GM12874 (cell line): ENCODE measurements around the gene CNTNAP2.

Source experiments
- CTCF ChIP-seq: IDR thresholded peaks from 2 replicates; pipeline ENCODE4 v1.5.1; 2011; ENCODE audit warnings: low read depth, mild to moderate bottlenecking, control low read depth, low read length, moderate library complexity; ENCODE audit not compliant: insufficient read depth

The CNTNAP2 gene

GRCh38 chr7:148056406-148056805 is 1939.8 kb downstream of the CNTNAP2 start:
- no peak for TF ChIP-seq CTCF

GRCh38 chr7:148058092-148058491 is 1941.5 kb downstream of the CNTNAP2 start:
- no peak for TF ChIP-seq CTCF

GRCh38 chr7:148058753-148059152 is 1942.2 kb downstream of the CNTNAP2 start:
- TF ChIP-seq CTCF: no peak

GRCh38 chr7:148060724-148061123 is 1944.1 kb downstream of the CNTNAP2 start:
- TF ChIP-seq CTCF: no peak

GRCh38 chr7:148079206-148080080 is 1962.8 kb downstream of the CNTNAP2 start:
- TF ChIP-seq CTCF: no peak

GRCh38 chr7:148083448-148083847 is 1966.8 kb downstream of the CNTNAP2 start:
- TF ChIP-seq CTCF: no peak

- peak; percentile 37; the same call in 1 of the 2 replicates for TF ChIP-seq CTCF
These were observed 1967.5 kb downstream of the CNTNAP2 start for GRCh38 chr7:148084138-148084537.
